ENCODE measurements around the gene STXBP6.

- TF ChIP-seq CTCF (IDR thresholded peaks at IDR 0.05; ENCODE audit: low read depth, low read length), result no peak
- no peak for TF ChIP-seq EZH2phosphoT487 (IDR thresholded peaks at IDR 0.05; ENCODE audit: low read depth)
These were observed 73.3 kb downstream of the STXBP6 start for GRCh38 chr14:24976602-24977001.
